Mucosa of gallbladder (tissue), 1 donor: ENCODE data around the gene RAD23A. TPM values are rescaled to one million over a fixed set of nuclear protein-coding genes. Genes with fewer than 3 reads are reported as not detected.
"Not testable (repeated sequence)": the region's sequence is repeated elsewhere in the genome, so short reads cannot be mapped to it uniquely, and the experiment has no call there.

Source experiments
- DNase-seq: peaks from one replicate; pipeline ENCODE4 v3.0.0-alpha.2; 2020; ENCODE audit warnings: low spot score
- total RNA-seq: library from RNA; stranded (reverse); gene quantifications from one replicate; pipeline ENCODE4 v1.2.1, GENCODE V29; 2021
- donor health status: DM: no; HTN: no; CAD: no.

The RAD23A gene
- total RNA-seq, 1 donor from 2014 or later: 83.0 TPM

DNA sequence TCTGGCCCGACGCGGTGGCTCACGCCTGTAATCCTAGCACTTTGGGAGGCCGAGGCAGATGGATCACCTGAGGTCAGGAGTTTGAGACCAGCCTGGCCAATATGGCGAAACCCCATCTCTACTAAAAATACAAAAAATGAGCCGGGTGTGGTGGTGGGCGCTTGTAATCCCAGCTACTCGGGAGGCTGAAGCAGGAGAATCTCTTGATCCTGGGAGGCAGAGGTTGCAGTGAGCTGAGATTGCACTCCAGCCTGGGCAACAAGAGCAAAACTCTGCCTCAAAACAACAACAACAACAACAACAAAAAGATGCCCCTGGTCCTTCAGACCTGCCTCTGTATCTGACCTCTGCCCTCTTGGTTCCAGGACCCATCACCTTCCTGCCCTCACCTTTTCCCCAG, 9.9 kb downstream of the RAD23A start:
- DNase-seq: not testable (repeated sequence)

- DNase-seq: no peak
These were observed 10.3 kb downstream of the RAD23A start for GRCh38 chr19:12955996-12956395.

DNA sequence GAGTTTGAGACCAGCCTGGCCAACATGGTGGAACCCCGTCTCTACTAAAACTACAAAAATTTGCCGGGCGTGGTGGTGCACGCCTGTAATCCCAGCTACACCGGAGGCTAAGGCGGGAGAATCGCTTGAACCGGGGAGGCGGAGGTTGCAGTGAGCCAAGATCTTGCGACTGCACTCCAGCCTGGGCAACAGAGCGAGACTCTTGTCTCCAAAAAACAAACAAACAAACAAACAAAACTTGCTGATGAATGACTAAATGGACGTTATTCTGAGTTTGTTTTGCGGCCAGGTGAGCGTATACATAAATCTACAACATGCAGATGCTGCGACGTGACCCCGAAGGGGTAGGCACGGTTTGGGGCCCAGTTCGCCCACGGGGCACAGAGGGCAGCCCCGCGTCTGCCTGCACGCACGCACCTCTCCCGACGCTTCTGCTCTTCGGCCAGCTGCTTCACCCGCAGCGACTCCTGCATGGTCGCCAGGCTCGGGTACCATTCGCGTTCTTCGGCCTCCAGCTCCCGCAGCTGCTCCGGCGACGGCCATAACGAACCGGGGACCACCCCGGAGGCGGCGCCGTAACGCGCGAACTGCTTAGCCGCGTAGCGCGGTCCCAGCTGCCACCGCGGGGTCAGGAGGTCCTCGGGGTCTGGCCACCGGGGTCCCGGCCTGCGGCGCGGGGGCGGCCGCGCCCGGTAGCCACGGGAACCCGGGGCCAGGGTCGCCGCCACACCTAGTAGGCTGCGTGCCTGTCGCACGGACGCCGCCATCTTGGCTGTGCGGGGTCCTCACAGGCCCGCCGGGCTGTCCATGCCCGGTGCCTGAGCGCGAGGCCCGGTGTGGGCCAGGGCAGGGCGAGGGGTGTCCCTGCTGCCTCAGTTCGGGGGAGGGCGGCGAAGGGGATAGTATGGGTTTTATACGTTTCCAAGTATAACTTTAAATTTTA, 11.1 kb downstream of the RAD23A start, which contains the start of gene GADD45GIP1:
TSS of gene GADD45GIP1 (minus strand) at position 778 of the 943 bp plus-strand sequence. CDS start at position 767, 11 bp downstream.
- DNase-seq: peak; percentile 69

- DNase-seq: not testable (repeated sequence)
These were observed 11.8 kb downstream of the RAD23A start for GRCh38 chr19:12957389-12957952.

- no peak for DNase-seq
These were observed 13.8 kb downstream of the RAD23A start for GRCh38 chr19:12959481-12959880.

DNA sequence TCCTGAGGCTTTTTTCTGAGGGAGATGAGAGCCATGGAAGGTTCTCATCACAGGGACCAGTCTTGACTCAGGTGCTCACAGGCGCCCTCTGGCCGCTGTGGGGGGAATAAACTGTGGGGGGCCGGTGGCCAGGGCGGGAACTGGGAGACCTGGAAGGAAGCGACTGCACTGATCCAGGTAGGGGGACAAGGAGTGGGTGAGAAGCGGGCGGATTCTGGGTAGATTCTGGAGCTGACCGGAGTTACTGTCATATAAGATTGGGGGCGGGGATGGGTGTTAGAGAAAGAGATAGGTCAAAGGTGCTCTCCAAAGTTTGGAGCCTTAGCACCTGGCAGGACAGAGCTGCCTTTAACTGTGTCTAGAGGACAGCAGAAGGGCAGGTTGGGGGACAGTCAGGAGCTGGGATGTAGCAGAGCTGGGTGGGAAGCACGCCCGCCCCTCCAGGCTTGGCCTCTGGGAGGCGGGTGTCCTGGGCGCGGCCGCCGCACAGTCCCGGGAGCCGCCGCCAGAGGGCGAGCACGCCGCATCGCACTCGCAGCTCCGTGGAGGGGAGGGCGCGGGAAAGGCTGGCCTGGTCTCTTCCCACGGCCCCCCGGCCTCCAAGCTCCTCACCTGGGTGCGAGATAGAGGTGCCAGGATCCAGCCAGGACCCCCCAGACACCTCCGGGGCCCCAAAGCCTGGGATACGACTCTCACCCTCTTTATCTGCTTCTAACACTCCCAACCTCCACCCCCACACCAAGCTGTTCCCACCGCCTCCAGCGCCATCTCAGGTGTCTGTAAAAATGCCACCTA, 19.6 kb downstream of the RAD23A start:
- DNase-seq: peak; percentile 79

DNA sequence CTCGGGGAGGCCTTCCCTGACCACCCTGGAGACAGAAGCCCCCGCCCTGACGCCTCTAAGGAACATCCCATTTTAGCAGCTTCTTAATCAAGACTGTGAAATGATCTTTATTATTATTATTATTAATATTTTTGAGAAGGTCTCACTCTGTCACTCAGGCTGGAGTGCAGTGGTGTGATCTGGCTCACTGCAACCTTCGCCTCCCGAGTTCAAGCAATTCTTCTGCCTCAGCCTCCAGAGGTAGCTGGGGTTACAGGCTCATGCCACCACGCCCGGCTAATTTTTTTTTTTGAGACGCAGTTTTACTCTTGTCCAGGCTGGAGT, 20.1 kb downstream of the RAD23A start:
- no peak for DNase-seq

GRCh38 chr19:12967907-12968306, 22.2 kb downstream of the RAD23A start:
- no peak for DNase-seq

DNA sequence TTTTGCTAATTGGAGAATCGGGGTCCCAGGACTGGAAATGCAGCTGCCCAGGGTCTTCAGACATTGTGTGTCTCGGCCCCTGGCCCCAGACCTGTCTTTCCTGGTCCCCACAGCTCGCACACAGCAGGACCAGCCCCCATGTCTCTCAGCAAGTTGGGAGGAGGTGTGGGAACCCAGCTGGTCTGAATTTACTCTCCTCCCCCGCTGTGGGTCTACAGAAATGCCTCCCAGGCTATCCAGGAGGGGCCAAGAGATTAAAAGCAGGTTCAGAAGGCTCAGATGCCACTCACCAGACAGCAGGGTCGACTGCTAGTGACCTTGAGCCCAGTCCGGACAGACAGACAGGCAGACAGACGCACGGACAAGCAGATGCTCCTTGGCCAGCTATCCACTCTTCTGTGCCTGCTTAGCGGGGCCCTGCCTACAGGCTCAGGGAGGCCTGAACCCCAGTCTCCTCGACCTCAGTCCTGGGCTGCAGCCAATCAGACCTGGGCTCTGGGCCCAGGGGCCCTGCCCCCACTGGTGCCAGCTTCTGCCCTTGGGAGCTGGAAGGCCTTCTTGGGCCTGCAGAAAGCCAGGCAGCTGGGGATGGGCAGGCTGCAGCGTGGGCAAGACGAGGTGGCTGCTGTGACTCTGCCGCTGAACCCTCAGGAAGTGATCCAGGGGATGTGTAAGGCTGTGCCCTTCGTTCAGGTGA, 23.8 kb downstream of the RAD23A start, which contains the start of gene DAND5:
TSS of gene DAND5 (plus strand) at position 285 of the 697 bp plus-strand sequence. CDS start at position 370, 85 bp downstream.
- DNase-seq: no peak

DNA sequence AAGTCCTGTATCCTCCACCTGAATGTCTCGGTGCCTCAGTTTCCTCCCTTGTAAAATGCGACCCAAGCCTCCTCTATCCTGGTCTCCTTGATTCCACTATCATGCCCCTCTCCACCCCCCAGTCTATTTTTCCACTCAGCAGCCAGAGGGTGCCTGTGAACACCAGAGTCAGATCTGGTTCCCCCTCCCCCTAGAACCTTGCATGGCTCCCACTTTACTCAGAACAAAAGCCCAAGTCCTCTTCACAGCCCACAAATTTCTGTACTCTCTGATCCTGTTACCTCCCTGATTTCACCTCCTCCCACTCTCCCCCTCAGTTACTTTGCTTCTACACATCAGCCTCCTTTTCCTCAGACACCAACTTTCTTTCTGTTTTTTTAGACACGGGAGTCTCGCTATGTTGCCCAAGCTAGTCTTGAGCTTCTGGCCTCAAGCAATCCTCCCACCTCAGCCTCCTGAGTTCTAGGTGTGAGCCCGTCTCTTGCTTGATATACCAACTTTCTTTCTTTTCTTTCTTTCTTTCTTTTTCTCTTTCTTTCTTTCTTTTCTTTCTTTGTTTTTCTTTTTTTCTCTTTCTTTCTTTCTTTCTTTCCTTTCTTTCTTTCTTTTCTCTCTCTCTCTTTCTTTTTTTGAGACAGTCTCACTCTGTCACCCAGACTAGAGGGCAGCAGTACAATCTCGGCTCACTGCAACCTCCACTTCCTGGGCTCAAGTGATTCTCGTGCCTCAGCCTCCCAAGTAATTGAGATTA, 24.6 kb downstream of the RAD23A start:
- DNase-seq: no peak

GRCh38 chr19:12973236-12973635, 27.6 kb downstream of the RAD23A start:
- DNase-seq: no peak

DNA sequence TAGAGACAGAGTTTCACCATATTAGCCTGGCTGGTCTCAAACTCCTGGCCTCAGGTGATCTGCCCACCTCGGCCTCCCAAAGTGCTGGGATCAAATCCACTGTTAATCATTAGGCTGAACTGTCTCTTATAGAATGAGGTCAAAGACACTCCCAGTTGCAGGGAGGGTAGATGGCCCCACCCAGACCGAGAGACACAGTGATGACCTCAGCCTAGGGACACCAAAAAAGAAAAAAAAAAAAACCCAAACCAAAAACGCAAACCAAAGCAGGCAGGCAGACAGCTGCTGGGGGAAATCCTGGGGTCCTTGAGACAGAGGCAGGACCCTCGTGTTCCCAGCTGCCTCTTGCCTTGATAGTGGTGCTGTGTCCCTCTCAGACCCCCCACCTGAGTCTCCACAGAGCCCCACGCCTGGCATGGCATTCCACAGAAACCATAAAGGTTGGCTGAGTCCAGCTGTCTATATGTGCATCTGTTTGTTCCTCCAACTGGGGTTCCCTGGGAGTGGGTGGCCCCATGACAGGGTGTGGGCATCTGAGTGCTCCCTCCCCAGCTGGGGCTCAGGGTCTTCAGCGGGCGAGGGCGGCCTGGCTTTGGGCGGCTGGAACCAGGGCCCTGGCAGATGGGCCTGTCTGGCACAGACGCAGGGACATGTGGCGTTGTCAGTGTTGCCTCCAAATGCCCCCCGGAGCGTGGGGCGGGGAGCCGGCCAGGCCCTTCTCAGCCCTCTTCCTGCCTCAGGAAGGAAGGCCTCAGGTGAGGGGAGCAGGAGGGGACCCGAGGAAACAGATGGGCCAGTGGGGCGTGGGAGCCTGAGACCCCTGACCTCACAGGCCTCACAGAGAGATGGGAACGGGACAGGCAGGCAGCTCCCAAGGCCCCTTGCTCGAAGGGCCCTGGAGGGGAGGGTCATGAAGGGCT, 28.9 kb downstream of the RAD23A start:
- no peak for DNase-seq

DNA sequence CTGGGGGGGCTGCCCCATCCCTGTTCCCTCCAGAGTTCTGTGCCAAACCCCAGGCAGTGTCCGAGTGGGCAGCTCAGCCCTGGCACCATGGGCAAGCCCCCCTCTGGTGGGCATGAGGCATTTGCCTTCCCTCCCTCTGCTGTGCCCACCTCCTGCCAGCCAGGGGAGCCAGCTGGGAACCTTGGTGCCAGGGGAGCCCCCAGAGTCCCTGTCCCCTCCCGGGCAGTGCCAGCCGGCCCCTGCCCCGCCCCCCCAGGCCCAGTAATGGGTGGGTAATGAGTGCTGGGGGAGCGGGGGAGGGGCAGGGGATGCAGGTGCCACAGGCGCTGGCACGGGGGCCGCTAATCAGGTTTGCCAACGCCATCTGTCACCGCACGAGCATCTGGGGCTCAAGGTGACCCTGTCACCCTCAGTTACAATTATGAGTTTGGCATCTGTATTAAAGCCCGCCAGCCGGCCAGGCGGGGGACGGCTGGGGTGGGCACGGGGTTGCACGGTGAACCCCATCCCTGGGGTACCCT, 29.6 kb downstream of the RAD23A start:
- DNase-seq: no peak

DNA sequence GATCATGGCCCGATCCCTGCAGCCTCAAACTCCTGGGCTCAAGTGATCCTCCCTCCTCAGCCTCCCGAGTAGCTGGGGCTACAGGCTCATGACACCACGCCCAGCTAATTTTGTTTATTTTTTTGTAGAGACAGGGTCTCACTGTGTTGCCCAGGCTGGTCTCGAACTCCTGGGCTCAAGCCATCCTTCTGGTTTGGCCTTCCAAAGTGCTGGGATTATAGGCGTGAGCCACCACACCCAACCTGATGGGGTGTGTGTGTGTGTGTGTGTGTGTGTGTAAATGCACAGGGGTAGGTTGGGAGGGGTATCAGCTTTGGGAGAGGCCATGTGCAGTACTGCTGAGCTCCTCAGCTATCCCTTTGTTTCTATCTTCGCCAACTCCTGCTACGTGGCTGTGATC, 30.4 kb downstream of the RAD23A start:
- not testable (repeated sequence) for DNase-seq

- DNase-seq: no peak
These were observed 34.3 kb downstream of the RAD23A start for GRCh38 chr19:12979974-12980373.

GRCh38 chr19:12982648-12983047, 37.0 kb downstream of the RAD23A start:
- no peak for DNase-seq

DNA sequence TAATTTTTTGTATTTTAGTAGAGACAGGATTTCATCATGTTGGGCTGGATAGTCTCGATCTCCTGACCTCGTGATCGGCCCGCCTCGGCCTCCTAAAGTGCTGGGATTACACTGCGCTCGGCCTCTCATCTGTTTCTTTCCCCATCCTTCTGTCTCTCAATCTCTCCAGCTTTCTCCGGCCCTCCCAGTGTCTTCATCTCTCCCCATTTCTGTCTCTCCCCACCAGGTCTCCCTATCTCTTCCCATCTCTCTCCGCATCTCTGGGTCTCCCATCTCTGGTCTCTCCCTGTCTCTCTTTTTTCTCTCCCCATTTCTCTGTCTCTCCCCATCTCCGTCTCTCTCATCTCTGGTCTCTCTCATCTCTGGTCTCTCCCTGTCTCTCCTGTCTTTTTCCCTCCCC, 37.4 kb downstream of the RAD23A start:
- DNase-seq: no peak

GRCh38 chr19:12983542-12984142, 38.0 kb downstream of the RAD23A start:
- peak; percentile 79 for DNase-seq

GRCh38 chr19:12984143-12984627, 38.5 kb downstream of the RAD23A start:
- DNase-seq: no peak
